Thyroid gland (tissue), 4 donors: ENCODE measurements around the gene IL26. TPM values are rescaled to one million over a fixed set of nuclear protein-coding genes. Genes with fewer than 3 reads are reported as not detected.

Experiments
- DNase-seq, 2 donors: peaks; one replicate each; pipeline ENCODE4 v3.0.0-alpha.2; 2019
- H3K27ac ChIP-seq, 3 donors: fragments of 200-600 bp; sonication (generic); 1 replicate in 2 of 3; 2 replicates in 1 of 3; pipeline ENCODE4 v1.5.1; 2016 to 2019; ENCODE audit warnings: mild to moderate bottlenecking in 1 of 3, moderate library complexity in 1 of 3
- H3K27me3 ChIP-seq: fragments of 200-600 bp; sonication (generic); one replicate; pipeline ENCODE4 v1.5.1; 2019
- H3K36me3 ChIP-seq, 2 donors: fragments of 200-600 bp; sonication (generic); one replicate each; pipeline ENCODE4 v1.5.1; 2016 to 2019
- H3K4me1 ChIP-seq, 2 donors: fragments of 200-600 bp; sonication (generic); one replicate each; pipeline ENCODE4 v1.5.1; 2017 to 2019
- H3K4me3 ChIP-seq, 3 donors: fragments of 200-600 bp; sonication (generic); replicated peaks in 1 of 3; 1 replicate in 2 of 3; 2 replicates in 1 of 3; pipeline ENCODE4 v1.5.1; 2016; ENCODE audit warnings: mild to moderate bottlenecking in 1 of 3
- H3K9me3 ChIP-seq: fragments of 200-600 bp; sonication (generic); one replicate; pipeline ENCODE4 v1.5.1; 2017
- POLR2A ChIP-seq, 2 donors: fragments of 450-650 bp; IDR thresholded peaks; one replicate each; pipeline ENCODE4 v1.6.1; 2017; ENCODE audit warnings: antibody characterized with exemption in 2 of 2, mild to moderate bottlenecking in 2 of 2, moderate library complexity in 1 of 2
- WGBS, 2 donors: methylation state at CpG; one replicate each; pipeline ENCODE4 v1.1.5; 2017; 5-methylcytosine and 5-hydroxymethylcytosine counted together
- intact Hi-C: fragments of 100-400 bp; cut with DNase I; formaldehyde crosslinking; loops from one replicate; pipeline ENCODE4 v1.15.1; 2023
- total RNA-seq, 4 donors: library from RNA; depleted of rRNA; stranded (reverse); fragments of >200 nt; gene quantifications; one replicate each; pipeline ENCODE4 v1.2.3, GENCODE V29; 2016
- TF ChIP-seq, protein P1 (sequence below), 6 experiments: fragments of 200-600 bp in 3 of 6; fragments of 450-650 bp in 3 of 6; sonication (generic) in 3 of 6; IDR thresholded peaks; one replicate each; pipeline ENCODE4 v1.5.1; 2016 to 2019; ENCODE audit warnings: antibody characterized with exemption in 6 of 6, mild to moderate bottlenecking in 2 of 6, inconsistent platforms in 1 of 6, moderate library complexity in 1 of 6

The IL26 gene
- total RNA-seq, 4 donors from 2014 or later = not detected

DNA sequence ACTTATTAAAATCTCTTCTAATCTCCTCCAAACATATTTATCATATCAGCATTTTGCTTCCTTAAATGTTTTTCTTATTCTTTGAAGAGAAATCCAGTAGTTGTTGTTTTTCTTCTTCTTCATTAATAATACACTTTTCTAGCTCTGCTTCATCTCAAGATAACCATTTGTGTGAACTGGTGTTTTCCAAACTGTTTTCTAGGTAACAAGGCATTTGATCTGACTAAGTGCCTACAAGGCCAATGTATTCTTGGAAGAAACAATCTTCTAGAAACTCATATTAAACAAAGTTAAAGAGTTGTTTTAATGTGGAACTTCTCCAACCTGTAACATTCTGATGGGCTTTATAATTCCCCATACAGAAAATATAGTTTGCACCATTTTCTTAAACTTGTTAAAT lies 35.3 kb downstream of the IL26 start:
- no peak for DNase-seq
- no peak for TF ChIP-seq POLR2A (IDR thresholded peaks at IDR 0.05)
- TF ChIP-seq, protein P1, sequence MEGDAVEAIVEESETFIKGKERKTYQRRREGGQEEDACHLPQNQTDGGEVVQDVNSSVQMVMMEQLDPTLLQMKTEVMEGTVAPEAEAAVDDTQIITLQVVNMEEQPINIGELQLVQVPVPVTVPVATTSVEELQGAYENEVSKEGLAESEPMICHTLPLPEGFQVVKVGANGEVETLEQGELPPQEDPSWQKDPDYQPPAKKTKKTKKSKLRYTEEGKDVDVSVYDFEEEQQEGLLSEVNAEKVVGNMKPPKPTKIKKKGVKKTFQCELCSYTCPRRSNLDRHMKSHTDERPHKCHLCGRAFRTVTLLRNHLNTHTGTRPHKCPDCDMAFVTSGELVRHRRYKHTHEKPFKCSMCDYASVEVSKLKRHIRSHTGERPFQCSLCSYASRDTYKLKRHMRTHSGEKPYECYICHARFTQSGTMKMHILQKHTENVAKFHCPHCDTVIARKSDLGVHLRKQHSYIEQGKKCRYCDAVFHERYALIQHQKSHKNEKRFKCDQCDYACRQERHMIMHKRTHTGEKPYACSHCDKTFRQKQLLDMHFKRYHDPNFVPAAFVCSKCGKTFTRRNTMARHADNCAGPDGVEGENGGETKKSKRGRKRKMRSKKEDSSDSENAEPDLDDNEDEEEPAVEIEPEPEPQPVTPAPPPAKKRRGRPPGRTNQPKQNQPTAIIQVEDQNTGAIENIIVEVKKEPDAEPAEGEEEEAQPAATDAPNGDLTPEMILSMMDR (IDR thresholded peaks at IDR 0.05) = no peak
- intact Hi-C loops = no loop called here
- H3K4me1 ChIP-seq = no peaks in the 10 kb centered on the region
- no peaks in the 10 kb centered on the region for H3K9me3 ChIP-seq
- no peaks in the 10 kb centered on the region for H3K27me3 ChIP-seq
- H3K27ac ChIP-seq = no peak overlapping the region
- H3K4me3 ChIP-seq = no peak overlapping the region
- H3K36me3 ChIP-seq = no peaks in the 10 kb centered on the region

DNA sequence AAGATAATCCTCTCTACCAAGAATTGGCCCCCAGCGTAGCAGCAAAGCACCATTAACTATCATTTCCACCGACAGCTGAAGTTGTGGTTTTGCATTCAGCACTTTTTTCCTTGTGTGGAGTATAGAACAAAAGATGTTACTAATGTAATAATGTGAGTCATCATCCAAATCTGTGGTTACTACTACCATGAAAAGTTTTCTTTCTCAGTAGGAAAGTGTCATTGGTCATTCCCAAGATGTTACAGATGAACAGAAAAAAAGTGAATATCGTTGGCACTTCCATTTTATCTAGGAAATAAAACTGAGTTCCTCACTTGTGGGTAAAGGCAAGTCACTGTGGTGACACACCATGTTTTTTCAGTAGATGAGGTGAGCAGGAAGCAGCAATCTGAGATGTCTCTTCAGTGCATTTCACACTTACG lies 35.8 kb downstream of the IL26 start:
- TF ChIP-seq, protein P1 (IDR thresholded peaks at IDR 0.05) = no peak
- TF ChIP-seq POLR2A (IDR thresholded peaks at IDR 0.05) = no peak
- intact Hi-C loops = no loop called here
- Histone ChIP-seq H3K9me3 (no peaks in the 10 kb centered on the region), H3K27ac (no peak overlapping the region), H3K4me3 (no peak overlapping the region), H3K27me3 (no peaks in the 10 kb centered on the region), H3K36me3 (no peaks in the 10 kb centered on the region), H3K4me1 (no peaks in the 10 kb centered on the region)
- 86 to 91% methylated on average over 4 of the region's 4 CpGs for WGBS, 2 donors
- no peak for DNase-seq

DNA sequence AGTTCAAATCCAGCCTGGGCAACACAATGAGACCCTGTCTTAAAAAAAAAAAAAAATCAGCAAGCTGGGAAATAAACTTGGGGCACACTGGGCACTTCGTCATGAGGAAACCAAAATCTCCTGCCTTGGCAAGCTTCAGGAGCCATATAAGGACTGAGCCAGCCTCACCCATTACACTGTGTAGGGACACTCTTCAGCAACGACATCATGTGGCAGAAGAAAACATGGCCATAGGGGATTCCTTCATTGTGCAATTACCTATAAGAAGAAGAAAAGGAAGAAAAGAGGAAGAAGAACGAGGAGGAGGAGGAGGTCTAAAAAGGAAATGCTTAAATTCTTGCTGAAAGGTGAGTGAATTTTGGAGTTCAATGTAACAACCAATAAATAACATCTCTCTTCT lies 40.0 kb downstream of the IL26 start:
- TF ChIP-seq, protein P1 (IDR thresholded peaks at IDR 0.05) = no peak
- intact Hi-C loops = no loop called here
- WGBS, 2 donors = 84 to 85% methylated on average over 3 of the region's 3 CpGs
- H3K9me3 ChIP-seq = no peaks in the 10 kb centered on the region
- no peaks in the 10 kb centered on the region for H3K36me3 ChIP-seq
- no peak for DNase-seq
- H3K4me1 ChIP-seq = no peaks in the 10 kb centered on the region
- no peaks in the 10 kb centered on the region for H3K27me3 ChIP-seq
- no peak overlapping the region for H3K27ac ChIP-seq
- no peak overlapping the region for H3K4me3 ChIP-seq

DNA sequence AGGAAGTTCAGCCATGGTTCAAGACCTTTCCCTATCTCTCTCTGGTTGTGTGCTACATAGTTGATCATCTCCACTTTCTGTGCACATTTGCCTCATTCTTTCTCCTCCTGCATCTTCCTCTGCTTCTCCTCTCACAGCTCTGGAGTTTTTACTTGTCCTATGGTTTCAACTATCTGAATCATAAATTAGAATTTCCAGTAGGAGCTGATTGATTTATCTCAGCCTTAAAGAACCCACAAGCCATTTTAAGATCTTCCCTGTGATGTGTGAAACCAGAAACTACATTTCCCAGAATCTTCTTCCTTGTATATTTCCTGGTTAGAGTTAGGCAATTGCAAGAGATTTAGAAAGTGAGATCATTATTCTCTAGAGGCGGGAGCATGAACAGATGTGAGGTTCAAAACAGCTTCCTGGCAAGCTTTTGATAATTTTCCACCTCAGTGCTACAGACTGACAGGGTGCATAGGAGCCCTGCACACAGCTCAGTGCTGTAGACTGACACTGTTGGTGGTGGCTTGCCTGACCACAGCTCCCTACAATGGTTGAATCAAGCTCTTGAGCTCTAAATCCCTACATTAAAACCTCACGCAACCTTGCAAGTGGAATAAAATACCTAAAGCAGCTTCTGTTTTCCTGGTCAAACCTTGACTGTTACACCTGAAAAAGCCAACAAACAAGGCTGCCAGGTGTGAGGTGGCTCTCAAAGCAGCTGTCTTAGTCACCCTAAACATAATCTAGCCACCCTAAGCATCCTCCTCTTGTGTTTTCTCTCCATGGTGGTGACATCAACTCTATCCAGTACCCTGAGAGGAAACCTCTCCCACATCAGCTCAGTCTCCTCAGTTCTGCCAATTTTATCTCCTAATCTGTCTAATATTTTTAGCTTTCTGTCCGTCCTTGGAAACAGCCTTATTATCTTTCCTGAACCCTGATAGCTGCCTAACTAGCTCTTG lies 44.5 kb downstream of the IL26 start:
- Histone ChIP-seq H3K36me3 (no peaks in the 10 kb centered on the region), H3K4me3 (no peak overlapping the region), H3K4me1 (no peaks in the 10 kb centered on the region), H3K27ac (no peak overlapping the region), H3K9me3 (no peaks in the 10 kb centered on the region), H3K27me3 (no peaks in the 10 kb centered on the region)
- WGBS, 2 donors = 68 to 73% methylated on average over 3 of the region's 3 CpGs
- intact Hi-C loops = no loop called here
- TF ChIP-seq, protein P1 (IDR thresholded peaks at IDR 0.05) = no peak
- no peak for TF ChIP-seq POLR2A (IDR thresholded peaks at IDR 0.05)
- no peak for DNase-seq

DNA sequence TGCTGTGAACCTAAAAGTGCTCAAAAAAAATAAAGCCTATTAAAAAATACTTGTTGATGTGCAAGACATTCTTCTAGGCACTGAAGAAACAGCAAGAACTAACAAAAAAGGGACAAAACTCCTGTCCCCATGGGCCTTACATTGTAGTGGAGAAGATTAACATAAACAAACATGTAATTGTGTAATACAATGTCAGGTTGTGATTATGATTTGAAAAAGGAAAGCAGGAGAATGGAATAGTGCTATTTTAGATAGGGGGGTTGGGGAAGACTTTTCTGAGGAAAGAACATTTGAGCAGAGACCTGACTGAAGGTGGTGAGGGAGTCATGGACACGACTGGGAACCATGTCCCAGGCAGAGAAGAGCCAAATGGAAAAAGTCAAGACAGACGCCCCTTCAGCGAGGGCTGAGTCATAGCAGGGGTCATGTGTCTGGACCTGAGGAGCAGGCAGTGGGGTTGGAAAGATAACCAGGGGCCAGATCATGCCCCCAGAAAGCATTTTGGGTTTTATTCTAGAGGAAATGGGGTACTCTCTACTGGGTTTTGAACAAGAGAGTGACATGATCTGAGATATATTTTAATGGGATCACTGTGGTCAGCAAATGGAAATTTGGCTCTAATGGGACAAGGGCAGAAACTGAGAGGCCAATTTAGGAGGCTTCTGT lies 46.7 kb downstream of the IL26 start:
- no peaks in the 10 kb centered on the region for H3K9me3 ChIP-seq
- 77 to 79% methylated on average over 3 of the region's 3 CpGs for WGBS, 2 donors
- no peak for DNase-seq

More for the DNA sequence above, 46.7 kb downstream of the IL26 start:
- Histone ChIP-seq H3K27me3 (no peaks in the 10 kb centered on the region), H3K4me3 (no peak overlapping the region), H3K4me1 (no peaks in the 10 kb centered on the region), H3K27ac (no peak overlapping the region), H3K36me3 (no peaks in the 10 kb centered on the region)
- intact Hi-C loops = no loop called here
- no peak for TF ChIP-seq POLR2A (IDR thresholded peaks at IDR 0.05)
- TF ChIP-seq, protein P1 (IDR thresholded peaks at IDR 0.05) = no peak
